IMR-90 (cell line): ENCODE data around the gene SH3RF3. TPM values are rescaled to one million over a fixed set of nuclear protein-coding genes. Genes with fewer than 3 reads are reported as not detected.

ENCODE experiments used
- ATAC-seq: fragments of 200-7000 bp; cut with Tn5 transposase; 2 replicates; pipeline ENCODE4 v1.9.1; 2020; ENCODE audit warnings: low read depth, mild to moderate bottlenecking, moderate library complexity
- BruUV-seq: library from RNA; stranded (reverse); fragments of 400-500 nt; replicated peaks from 2 replicates; lab custom pipeline; 2021; lab: Mats Ljungman, UMichigan
- CTCF ChIA-PET: fragments of 300-600 bp; formaldehyde crosslinking; extraction: SDS; loops from one replicate; lab custom pipeline; 2021; ENCODE audit warnings: antibody characterized with exemption; lab: Yijun Ruan, JAX
- POLR2A ChIA-PET: fragments of 300-600 bp; sonication (Branson Sonifier 250); formaldehyde crosslinking; loops from one replicate; lab custom pipeline; 2022; ENCODE audit warnings: antibody characterized with exemption; ENCODE audit not compliant: unreplicated experiment; lab: Charles Lee
- DNase-seq: peaks from one replicate; pipeline ENCODE4 v3.0.0; 2013
- H2AFZ ChIP-seq: replicated peaks from 2 replicates; pipeline ENCODE3; 2013; ENCODE audit warnings: low read length, mild to moderate bottlenecking; ENCODE audit not compliant: poor library complexity
- H2AK5ac ChIP-seq: 2 replicates; pipeline ENCODE4 v1.6.1; 2013; ENCODE audit warnings: low read depth, low read length, inconsistent platforms
- H2AK9ac ChIP-seq: replicated peaks from 2 replicates; pipeline ENCODE3; 2013; ENCODE audit warnings: mild to moderate bottlenecking, low read depth, low read length, moderate library complexity; ENCODE audit not compliant: poor library complexity
- H2BK120ac ChIP-seq: 2 replicates; pipeline ENCODE4 v1.6.1; 2013; ENCODE audit warnings: low read depth, low read length, inconsistent platforms
- H2BK15ac ChIP-seq: 3 replicates; pipeline ENCODE4 v1.6.1; 2013; ENCODE audit warnings: low read depth, low read length, inconsistent platforms
- H2BK20ac ChIP-seq: 2 replicates; pipeline ENCODE4 v1.6.1; 2013; ENCODE audit warnings: low read depth, mild to moderate bottlenecking, inconsistent platforms, low read length, moderate library complexity
- H2BK5ac ChIP-seq: 2 replicates; pipeline ENCODE4 v1.6.1; 2013; ENCODE audit warnings: mild to moderate bottlenecking, low read depth, low read length, inconsistent platforms; ENCODE audit not compliant: poor library complexity, severe bottlenecking
- H3K14ac ChIP-seq: replicated peaks from 2 replicates; pipeline ENCODE4 v1.6.1; 2013; ENCODE audit warnings: low read depth, low read length, inconsistent platforms
- H3K18ac ChIP-seq: 2 replicates; pipeline ENCODE4 v1.6.1; 2013; ENCODE audit warnings: low read depth, low read length, control low read depth
- H3K23ac ChIP-seq: 2 replicates; pipeline ENCODE4 v1.6.1; 2013; ENCODE audit warnings: low read depth, low read length, inconsistent platforms
- H3K27ac ChIP-seq: 2 replicates; pipeline ENCODE4 v1.5.1; 2013; ENCODE audit warnings: mild to moderate bottlenecking, control low read depth, low read length; ENCODE audit not compliant: insufficient read depth
- H3K27me3 ChIP-seq: 2 replicates; pipeline ENCODE4 v1.6.1; 2013; ENCODE audit warnings: low read length; ENCODE audit not compliant: control insufficient read depth, insufficient read depth
- H3K36me3 ChIP-seq: 2 replicates; pipeline ENCODE4 v1.6.1; 2013; ENCODE audit warnings: low read length, mixed read lengths; ENCODE audit not compliant: control insufficient read depth, insufficient read depth
- H3K4ac ChIP-seq: 2 replicates; pipeline ENCODE4 v1.6.1; 2013; ENCODE audit warnings: low read depth, low read length, inconsistent platforms
- H3K4me1 ChIP-seq: 2 replicates; pipeline ENCODE4 v1.6.1; 2013; ENCODE audit warnings: low read length, mixed read lengths; ENCODE audit not compliant: control insufficient read depth, insufficient read depth
- H3K4me2 ChIP-seq: 2 replicates; pipeline ENCODE4 v1.6.1; 2013; ENCODE audit warnings: low read depth, mild to moderate bottlenecking, control low read depth, low read length, moderate library complexity
- H3K4me3 ChIP-seq: 2 replicates; pipeline ENCODE4 v1.5.1; 2013; ENCODE audit warnings: low read depth, mild to moderate bottlenecking, control low read depth, low read length, moderate library complexity; ENCODE audit not compliant: insufficient read depth
- H3K56ac ChIP-seq: 2 replicates; pipeline ENCODE4 v1.6.1; 2013; ENCODE audit warnings: low read length, inconsistent platforms; ENCODE audit not compliant: insufficient read depth; ENCODE audit errors: extremely low read depth
- H3K79me1 ChIP-seq, 2 experiments: 2 replicates each; pipeline ENCODE4 v1.6.1; 2013; ENCODE audit warnings: low read length in 2 of 2, inconsistent platforms in 1 of 2, low read depth in 1 of 2
- H3K9ac ChIP-seq: 2 replicates; pipeline ENCODE4 v1.6.1; 2013; ENCODE audit warnings: low read depth, low read length, control low read depth
- H3K9me1 ChIP-seq: 2 replicates; pipeline ENCODE4 v1.6.1; 2013; ENCODE audit warnings: low read length, inconsistent platforms; ENCODE audit not compliant: insufficient read depth
- H3K9me3 ChIP-seq: 2 replicates; pipeline ENCODE4 v1.6.1; 2013; ENCODE audit warnings: low read length; ENCODE audit not compliant: control insufficient read depth, insufficient read depth
- H4K20me1 ChIP-seq: 2 replicates; pipeline ENCODE4 v1.6.1; 2013; ENCODE audit warnings: low read length, inconsistent platforms; ENCODE audit not compliant: insufficient read depth
- H4K5ac ChIP-seq: 2 replicates; pipeline ENCODE4 v1.6.1; 2013; ENCODE audit warnings: mild to moderate bottlenecking, low read depth, low read length, control low read depth
- H4K8ac ChIP-seq, 2 experiments: 2 replicates each; pipeline ENCODE4 v1.6.1; 2013; ENCODE audit warnings: low read depth in 2 of 2, low read length in 2 of 2, control low read depth in 1 of 2, inconsistent platforms in 1 of 2
- H4K91ac ChIP-seq: 2 replicates; pipeline ENCODE4 v1.6.1; 2013; ENCODE audit warnings: low read depth, low read length, inconsistent platforms; ENCODE audit not compliant: insufficient read depth
- BHLHE40 ChIP-seq: fragments of 150-350 bp; IDR thresholded peaks from 2 replicates; pipeline ENCODE4 v1.6.1; 2016; ENCODE audit warnings: mild to moderate bottlenecking, low read depth, low read length
- CEBPB ChIP-seq: IDR thresholded peaks from 2 replicates; pipeline ENCODE4 v1.6.1; 2012; ENCODE audit warnings: low read depth, low read length, improper control_type of control experiment
- CHD1 ChIP-seq: IDR thresholded peaks from 2 replicates; pipeline ENCODE4 v1.6.1; 2012; ENCODE audit warnings: low read depth, low read length, improper control_type of control experiment
- CTCF ChIP-seq: conservative IDR thresholded peaks from 2 replicates; pipeline ENCODE4 v1.5.1; 2012; ENCODE audit warnings: mild to moderate bottlenecking, low read depth, low read length, improper control_type of control experiment
- FOS ChIP-seq: fragments of 150-350 bp; IDR thresholded peaks from 2 replicates; pipeline ENCODE4 v1.6.1; 2016; ENCODE audit warnings: low read depth, low read length
- MAFK ChIP-seq: IDR thresholded peaks from 2 replicates; pipeline ENCODE4 v1.6.1; 2012; ENCODE audit warnings: low read depth, low read length, improper control_type of control experiment
- MAZ ChIP-seq: IDR thresholded peaks from 2 replicates; pipeline ENCODE4 v1.6.1; 2012; ENCODE audit warnings: low read depth, mild to moderate bottlenecking, low read length, improper control_type of control experiment, moderate library complexity, borderline replicate concordance
- MXI1 ChIP-seq: IDR thresholded peaks from 2 replicates; pipeline ENCODE4 v1.6.1; 2012; ENCODE audit warnings: low read depth, mild to moderate bottlenecking, low read length, moderate library complexity, borderline replicate concordance
- NFE2L2 ChIP-seq: fragments of 150-350 bp; IDR thresholded peaks from 2 replicates; pipeline ENCODE4 v1.6.1; 2016; ENCODE audit warnings: low read depth, mild to moderate bottlenecking, low read length
- POLR2A ChIP-seq: IDR thresholded peaks from 2 replicates; pipeline ENCODE4 v1.6.1; 2012; ENCODE audit warnings: mild to moderate bottlenecking, low read depth, low read length
- RAD21 ChIP-seq: IDR thresholded peaks from 2 replicates; pipeline ENCODE4 v1.6.1; 2012; ENCODE audit warnings: low read length, improper control_type of control experiment
- RCOR1 ChIP-seq: IDR thresholded peaks from 2 replicates; pipeline ENCODE4 v1.6.1; 2012; ENCODE audit warnings: mild to moderate bottlenecking, low read length, improper control_type of control experiment; ENCODE audit not compliant: insufficient replicate concordance
- RFX5 ChIP-seq: IDR thresholded peaks from 2 replicates; pipeline ENCODE4 v1.8.0; 2012; ENCODE audit warnings: low read depth, mild to moderate bottlenecking, low read length, moderate library complexity
- SMC3 ChIP-seq: fragments of 150-350 bp; IDR thresholded peaks from 2 replicates; pipeline ENCODE4 v1.6.1; 2016; ENCODE audit warnings: low read depth, mild to moderate bottlenecking, antibody characterized with exemption, low read length, moderate library complexity
- WGBS, 2 experiments: methylation state at CpG; one replicate each; pipeline versions ENCODE4 v1.1.5 to v1.1.7; 2013; ENCODE audit warnings: missing lambda C conversion rate in 2 of 2; ENCODE audit not compliant: insufficient read length in 1 of 2; ENCODE audit errors: extremely low coverage in 2 of 2; 5-methylcytosine and 5-hydroxymethylcytosine counted together
- dilution Hi-C: fragments of 300-500 bp; cut with HindIII; formaldehyde crosslinking; loops from one replicate; pipeline ENCODE4 v1.14.3; 2018; ENCODE audit warnings: low sequenced_read_pairs; ENCODE audit not compliant: unreplicated experiment
- in situ Hi-C: fragments of 300-500 bp; cut with MboI; formaldehyde crosslinking; loops from 3 replicates; pipeline ENCODE4 v1.14.3; 2019; ENCODE audit warnings: low sequenced_read_pairs, inconsistent platforms, mixed read lengths
- intact Hi-C: fragments of 100-400 bp; cut with micrococcal nuclease; formaldehyde crosslinking; loops from 2 replicates; pipeline ENCODE4 v1.10.0; 2022
- polyA plus RNA-seq, 3 experiments: library from polyadenylated mRNA; depleted of rRNA; stranded (reverse); fragments of >200 nt; gene quantifications; 2 replicates each; pipeline ENCODE4 v1.2.3, GENCODE V29; 2012; ENCODE audit warnings: low replicate concordance in 1 of 3
- total RNA-seq: library from RNA; depleted of rRNA; stranded (reverse); fragments of >200 nt; gene quantifications from 2 replicates; pipeline ENCODE4 v1.2.3, GENCODE V29; 2012
- TF ChIP-seq, protein P1 (sequence below): fragments of 150-350 bp; IDR thresholded peaks from 2 replicates; pipeline ENCODE4 v1.6.1; 2017; ENCODE audit warnings: mild to moderate bottlenecking, antibody characterized with exemption, low read length, low read depth
- TF ChIP-seq, protein P2 (sequence below): fragments of 150-350 bp; IDR thresholded peaks from 2 replicates; pipeline ENCODE4 v1.6.1; 2016; ENCODE audit warnings: low read depth, mild to moderate bottlenecking, low read length, moderate library complexity, borderline replicate concordance

The SH3RF3 gene
- total and polyA plus RNA-seq, 2 of the 4 experiments (the other 2 are of a cell fraction), result 3.4 to 5.3 TPM

GRCh38 chr2:109253217-109253616 lies 124.2 kb downstream of the SH3RF3 start:
- intact Hi-C loops, result no loop called here
- H2AFZ ChIP-seq, result no peak overlapping the region
- no peak overlapping the region for H2BK5ac ChIP-seq
- no peaks in the 10 kb centered on the region for H3K36me3 ChIP-seq
- H3K56ac ChIP-seq, result no peak overlapping the region
- no peaks in the 10 kb centered on the region for H3K9me3 ChIP-seq
- H2BK120ac ChIP-seq, result no peak overlapping the region
- DNase-seq (no peak), ATAC-seq (no peak)
- no peak overlapping the region for H3K4me2 ChIP-seq
- H2AK9ac ChIP-seq, result no peak overlapping the region
- H4K5ac ChIP-seq, result no peak overlapping the region
- no CpG with 5 or more reads among the region's 7 CpGs for WGBS, 2 experiments
- H4K20me1 ChIP-seq, result peaks cover 59% of the 10 kb centered on the region
- H4K8ac ChIP-seq, result no peak overlapping the region
- TF ChIP-seq CHD1 (no peak), SMC3 (no peak), MAZ (no peak), MXI1 (no peak), RCOR1 (no peak), MAFK (no peak), BHLHE40 (no peak), RFX5 (no peak), CTCF (no peak), NFE2L2 (no peak), RAD21 (no peak), FOS (no peak), CEBPB (no peak), POLR2A (no peak)
- TF ChIP-seq, protein P1, sequence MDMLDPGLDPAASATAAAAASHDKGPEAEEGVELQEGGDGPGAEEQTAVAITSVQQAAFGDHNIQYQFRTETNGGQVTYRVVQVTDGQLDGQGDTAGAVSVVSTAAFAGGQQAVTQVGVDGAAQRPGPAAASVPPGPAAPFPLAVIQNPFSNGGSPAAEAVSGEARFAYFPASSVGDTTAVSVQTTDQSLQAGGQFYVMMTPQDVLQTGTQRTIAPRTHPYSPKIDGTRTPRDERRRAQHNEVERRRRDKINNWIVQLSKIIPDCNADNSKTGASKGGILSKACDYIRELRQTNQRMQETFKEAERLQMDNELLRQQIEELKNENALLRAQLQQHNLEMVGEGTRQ, result no peak
- TF ChIP-seq, protein P2, sequence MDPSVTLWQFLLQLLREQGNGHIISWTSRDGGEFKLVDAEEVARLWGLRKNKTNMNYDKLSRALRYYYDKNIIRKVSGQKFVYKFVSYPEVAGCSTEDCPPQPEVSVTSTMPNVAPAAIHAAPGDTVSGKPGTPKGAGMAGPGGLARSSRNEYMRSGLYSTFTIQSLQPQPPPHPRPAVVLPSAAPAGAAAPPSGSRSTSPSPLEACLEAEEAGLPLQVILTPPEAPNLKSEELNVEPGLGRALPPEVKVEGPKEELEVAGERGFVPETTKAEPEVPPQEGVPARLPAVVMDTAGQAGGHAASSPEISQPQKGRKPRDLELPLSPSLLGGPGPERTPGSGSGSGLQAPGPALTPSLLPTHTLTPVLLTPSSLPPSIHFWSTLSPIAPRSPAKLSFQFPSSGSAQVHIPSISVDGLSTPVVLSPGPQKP, result no peak
- H3K9ac ChIP-seq, result no peak overlapping the region
- no TSS peak for BruUV-seq
- dilution Hi-C loops, result no loop called here
- H2BK15ac ChIP-seq, result no peak overlapping the region
- no peak overlapping the region for H2BK20ac ChIP-seq
- no peak overlapping the region for H3K14ac ChIP-seq
- POLR2A ChIA-PET, result no interaction called here
- CTCF ChIA-PET, result no interaction called here
- H3K27me3 ChIP-seq, result no peaks in the 10 kb centered on the region
- no peak overlapping the region for H4K91ac ChIP-seq
- no peak overlapping the region for H3K18ac ChIP-seq
- H3K9me1 ChIP-seq, result peaks cover 27% of the 10 kb centered on the region
- H3K4me3 ChIP-seq, result no peak overlapping the region
- in situ Hi-C loops, result no loop called here
- peaks cover 31 to 80% of the 10 kb centered on the region in 2 experiments for H3K79me1 ChIP-seq
- peaks cover 21% of the 10 kb centered on the region for H3K4me1 ChIP-seq
- H2AK5ac ChIP-seq, result no peak overlapping the region
- H3K4ac ChIP-seq, result no peak overlapping the region
- H3K27ac ChIP-seq, result no peak overlapping the region
- H3K23ac ChIP-seq, result no peak overlapping the region
